Measurements from ENCODE around the gene ATF6. TPM values are rescaled to one million over a fixed set of nuclear protein-coding genes. Genes with fewer than 3 reads are reported as not detected.

Gene ATF6
- total RNA-seq, 1 donor, result 28.6 TPM

- no peaks in the 10 kb centered on the region for H3K36me3 ChIP-seq (ENCODE audit: insufficient read depth, low read length)
- H4K20me1 ChIP-seq (ENCODE audit: insufficient read depth, low read length), result no peaks in the 10 kb centered on the region
- H3K27ac ChIP-seq (ENCODE audit: low read depth, low read length), result no peak overlapping the region
- no peak for TF ChIP-seq CTCF (IDR thresholded peaks at IDR 0.05; ENCODE audit: extremely low read depth, low read depth, low read length)
- no peaks in the 10 kb centered on the region for H3K9me3 ChIP-seq (ENCODE audit: low read depth, low read length)
- no peak overlapping the region for H2AFZ ChIP-seq (ENCODE audit: low read length)
- no peak overlapping the region for H3K4me3 ChIP-seq (ENCODE audit: insufficient read depth, low read length)
- H3K4me2 ChIP-seq (ENCODE audit: insufficient read depth, low read length), result no peak overlapping the region
- DNase-seq (ENCODE audit: insufficient read length, low spot score, missing footprints), result peak; percentile 35
- no peaks in the 10 kb centered on the region for H3K4me1 ChIP-seq (ENCODE audit: insufficient read depth, low read length)
- no peaks in the 10 kb centered on the region for H3K27me3 ChIP-seq (ENCODE audit: insufficient read depth, low read length)
- no peaks in the 10 kb centered on the region for H3K79me2 ChIP-seq (ENCODE audit: insufficient read depth, low read length)
Observed at GRCh38 chr1:161981735-161982506, 215.8 kb downstream of the ATF6 start.

GRCh38 chr1:161982507-161982895 is 216.4 kb downstream of the ATF6 start:
- H3K27me3 ChIP-seq (ENCODE audit: insufficient read depth, low read length), result no peaks in the 10 kb centered on the region
- H3K79me2 ChIP-seq (ENCODE audit: insufficient read depth, low read length), result no peaks in the 10 kb centered on the region
- H3K4me1 ChIP-seq (ENCODE audit: insufficient read depth, low read length), result no peaks in the 10 kb centered on the region
- H3K36me3 ChIP-seq (ENCODE audit: insufficient read depth, low read length), result no peaks in the 10 kb centered on the region
- H2AFZ ChIP-seq (ENCODE audit: low read length), result no peak overlapping the region
- H3K4me2 ChIP-seq (ENCODE audit: insufficient read depth, low read length), result no peak overlapping the region
- DNase-seq (ENCODE audit: insufficient read length, low spot score, missing footprints), result peak; percentile 19
- no peak overlapping the region for H3K27ac ChIP-seq (ENCODE audit: low read depth, low read length)
- peaks cover 1% of the 10 kb centered on the region for H3K9me3 ChIP-seq (ENCODE audit: low read depth, low read length)
- no peak overlapping the region for H3K4me3 ChIP-seq (ENCODE audit: insufficient read depth, low read length)
- TF ChIP-seq CTCF (IDR thresholded peaks at IDR 0.05; ENCODE audit: extremely low read depth, low read depth, low read length), result no peak
- H4K20me1 ChIP-seq (ENCODE audit: insufficient read depth, low read length), result no peaks in the 10 kb centered on the region

GRCh38 chr1:161982917-161983316 is 216.8 kb downstream of the ATF6 start:
- Histone ChIP-seq H3K4me3 (ENCODE audit: insufficient read depth, low read length) (no peak overlapping the region), H3K4me2 (ENCODE audit: insufficient read depth, low read length) (no peak overlapping the region), H2AFZ (ENCODE audit: low read length) (no peak overlapping the region), H3K79me2 (ENCODE audit: insufficient read depth, low read length) (no peaks in the 10 kb centered on the region), H3K27me3 (ENCODE audit: insufficient read depth, low read length) (no peaks in the 10 kb centered on the region), H3K27ac (ENCODE audit: low read depth, low read length) (no peak overlapping the region), H3K36me3 (ENCODE audit: insufficient read depth, low read length) (no peaks in the 10 kb centered on the region), H4K20me1 (ENCODE audit: insufficient read depth, low read length) (no peaks in the 10 kb centered on the region), H3K9me3 (ENCODE audit: low read depth, low read length) (peaks cover 2% of the 10 kb centered on the region), H3K4me1 (ENCODE audit: insufficient read depth, low read length) (no peaks in the 10 kb centered on the region)
- no peak for DNase-seq (ENCODE audit: insufficient read length, low spot score, missing footprints)
- no peak for TF ChIP-seq CTCF (IDR thresholded peaks at IDR 0.05; ENCODE audit: extremely low read depth, low read depth, low read length)

GRCh38 chr1:161983725-161984124 is 217.6 kb downstream of the ATF6 start:
- Histone ChIP-seq H3K4me1 (ENCODE audit: insufficient read depth, low read length) (no peaks in the 10 kb centered on the region), H3K79me2 (ENCODE audit: insufficient read depth, low read length) (no peaks in the 10 kb centered on the region), H3K36me3 (ENCODE audit: insufficient read depth, low read length) (no peaks in the 10 kb centered on the region), H3K4me2 (ENCODE audit: insufficient read depth, low read length) (no peak overlapping the region), H3K27me3 (ENCODE audit: insufficient read depth, low read length) (no peaks in the 10 kb centered on the region), H3K9me3 (ENCODE audit: low read depth, low read length) (peaks cover 2% of the 10 kb centered on the region), H4K20me1 (ENCODE audit: insufficient read depth, low read length) (no peaks in the 10 kb centered on the region), H2AFZ (ENCODE audit: low read length) (no peak overlapping the region), H3K4me3 (ENCODE audit: insufficient read depth, low read length) (no peak overlapping the region), H3K27ac (ENCODE audit: low read depth, low read length) (no peak overlapping the region)
- DNase-seq (ENCODE audit: insufficient read length, low spot score, missing footprints), result no peak
- no peak for TF ChIP-seq CTCF (IDR thresholded peaks at IDR 0.05; ENCODE audit: extremely low read depth, low read depth, low read length)
